Amniotic stem cell (primary cell): ENCODE results near the gene CXorf49.
"Not testable (repeated sequence)": the region's sequence is repeated elsewhere in the genome, so short reads cannot be mapped to it uniquely, and the experiment has no call there.

Source experiments
- DNase-seq: peaks from one replicate; lab custom pipeline; 2025; lab: John Stamatoyannopoulos, UW

Gene CXorf49

GRCh38 chrX:71671938-71672337, 46.1 kb downstream of the CXorf49 start:
- DNase-seq, result no peak

GRCh38 chrX:71671043-71671780, 46.9 kb downstream of the CXorf49 start:
- DNase-seq, result no peak

GRCh38 chrX:71669947-71670346, 48.1 kb downstream of the CXorf49 start:
- DNase-seq, result not testable (repeated sequence)

GRCh38 chrX:71669492-71669891, 48.6 kb downstream of the CXorf49 start:
- no peak for DNase-seq

DNA sequence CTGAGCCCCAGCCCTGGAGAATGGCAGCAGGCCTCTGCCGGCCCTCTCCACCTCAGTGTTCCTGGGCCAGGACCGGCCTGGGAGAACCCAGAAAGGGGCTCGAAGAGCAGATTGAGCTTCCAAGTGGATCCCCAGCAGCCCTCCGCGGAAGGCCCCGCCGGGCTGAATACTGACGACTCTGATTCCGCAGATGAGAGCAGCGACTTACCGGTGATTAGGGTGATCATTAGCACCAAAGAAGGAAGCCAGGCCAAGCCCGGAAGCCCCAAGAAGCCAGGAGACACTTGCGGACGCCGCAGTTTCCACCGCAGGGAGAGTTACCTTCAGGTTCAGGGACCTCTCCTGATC, 49.9 kb downstream of the CXorf49 start:
- no peak for DNase-seq

GRCh38 chrX:71667328-71668247, 50.5 kb downstream of the CXorf49 start, which contains the start of gene LOC101059915:
Gene LOC101059915, plus strand, starts transcription at chrX:71667546.
- DNase-seq, result no peak

DNA sequence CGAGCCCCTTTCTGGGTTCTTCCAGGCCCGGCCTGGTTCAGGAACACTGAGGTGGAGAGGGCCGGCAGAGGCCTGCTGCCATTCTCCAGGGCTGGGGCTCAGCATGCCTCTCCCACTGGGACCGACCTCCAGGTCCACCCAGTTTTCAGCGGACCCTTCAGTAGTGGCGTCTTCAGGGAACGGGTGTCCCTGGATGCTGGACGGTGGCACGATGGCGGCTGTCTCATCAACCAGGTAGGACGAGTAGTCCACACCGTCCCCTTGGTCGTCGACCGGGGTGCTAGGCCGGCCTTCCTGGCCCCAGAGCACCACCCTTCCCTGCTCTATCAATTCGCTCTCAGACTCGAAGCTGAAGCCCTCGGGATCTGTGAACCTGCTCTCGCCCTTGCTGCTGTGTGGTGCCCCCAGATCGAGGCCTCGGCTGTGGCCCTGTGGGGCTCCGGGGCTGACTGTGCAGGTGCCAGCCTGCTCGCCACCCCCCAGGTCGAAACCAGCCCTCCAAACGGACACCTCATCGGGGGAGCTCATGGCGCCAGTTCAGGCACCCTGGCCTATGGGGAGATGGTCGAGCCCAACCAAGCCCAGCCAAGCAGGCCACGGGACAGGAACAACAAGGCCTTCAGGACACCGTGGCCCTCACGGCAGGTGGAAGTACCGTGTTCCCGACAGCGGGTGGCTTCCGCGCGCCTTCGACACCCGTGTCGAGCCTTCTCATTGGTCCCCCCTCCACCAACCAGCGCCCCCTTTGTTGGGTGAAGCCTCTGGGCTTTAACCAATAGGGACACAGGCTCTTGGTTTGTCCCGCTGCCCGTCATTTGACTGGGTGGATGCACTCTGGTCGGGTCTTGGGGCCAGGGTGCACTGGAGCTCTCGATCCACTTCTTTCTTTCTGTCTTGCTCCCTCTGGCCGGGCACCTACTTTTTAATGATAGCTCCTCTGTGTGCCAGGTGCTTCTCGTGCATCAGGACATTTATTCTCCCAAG, 51.6 kb downstream of the CXorf49 start:
- no peak for DNase-seq

GRCh38 chrX:71665747-71666146, 52.3 kb downstream of the CXorf49 start:
- DNase-seq, result no peak

DNA sequence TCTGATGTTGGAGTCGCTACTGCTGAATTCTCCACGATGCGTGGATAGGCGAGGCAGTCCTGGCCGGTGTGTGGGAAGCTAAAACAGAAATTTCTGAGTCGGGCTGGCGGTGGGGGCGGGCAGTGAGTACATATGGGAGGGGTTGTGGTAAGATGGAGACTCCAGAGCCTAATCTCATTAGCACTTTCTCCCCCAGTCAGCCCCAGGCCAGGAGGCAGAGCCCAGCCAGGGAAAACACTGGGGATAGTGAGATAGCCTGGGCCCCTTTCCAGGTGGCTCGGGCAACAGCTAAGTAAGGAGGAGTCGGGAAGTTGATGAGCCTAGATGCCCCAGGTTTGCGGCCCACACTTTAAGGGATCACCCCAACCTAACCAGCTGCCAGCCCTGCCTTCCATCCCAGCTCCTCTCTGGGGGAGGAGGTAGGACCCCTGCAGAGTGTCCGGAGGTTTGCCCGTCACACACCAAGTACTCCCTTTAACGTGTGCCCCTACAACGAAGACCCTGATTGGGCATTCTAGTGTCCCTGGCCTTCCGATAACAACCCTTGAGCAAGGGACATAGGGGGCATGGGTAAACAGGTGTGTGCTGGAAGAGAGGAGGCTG, 53.1 kb downstream of the CXorf49 start:
- no peak for DNase-seq
